Measurements from ENCODE around the gene TBX10.

- TF ChIP-seq, protein P1, sequence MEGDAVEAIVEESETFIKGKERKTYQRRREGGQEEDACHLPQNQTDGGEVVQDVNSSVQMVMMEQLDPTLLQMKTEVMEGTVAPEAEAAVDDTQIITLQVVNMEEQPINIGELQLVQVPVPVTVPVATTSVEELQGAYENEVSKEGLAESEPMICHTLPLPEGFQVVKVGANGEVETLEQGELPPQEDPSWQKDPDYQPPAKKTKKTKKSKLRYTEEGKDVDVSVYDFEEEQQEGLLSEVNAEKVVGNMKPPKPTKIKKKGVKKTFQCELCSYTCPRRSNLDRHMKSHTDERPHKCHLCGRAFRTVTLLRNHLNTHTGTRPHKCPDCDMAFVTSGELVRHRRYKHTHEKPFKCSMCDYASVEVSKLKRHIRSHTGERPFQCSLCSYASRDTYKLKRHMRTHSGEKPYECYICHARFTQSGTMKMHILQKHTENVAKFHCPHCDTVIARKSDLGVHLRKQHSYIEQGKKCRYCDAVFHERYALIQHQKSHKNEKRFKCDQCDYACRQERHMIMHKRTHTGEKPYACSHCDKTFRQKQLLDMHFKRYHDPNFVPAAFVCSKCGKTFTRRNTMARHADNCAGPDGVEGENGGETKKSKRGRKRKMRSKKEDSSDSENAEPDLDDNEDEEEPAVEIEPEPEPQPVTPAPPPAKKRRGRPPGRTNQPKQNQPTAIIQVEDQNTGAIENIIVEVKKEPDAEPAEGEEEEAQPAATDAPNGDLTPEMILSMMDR (IDR thresholded peaks at IDR 0.05), result no peak
- no peak for TF ChIP-seq POLR2A (IDR thresholded peaks at IDR 0.05)
Observed at GRCh38 chr11:67651976-67652781, 12.6 kb upstream of the TBX10 start.
